Astrocyte (in vitro differentiated cells and primary cell): Measurements from ENCODE around the gene C18orf63. TPM values are rescaled to one million over a fixed set of nuclear protein-coding genes. Genes with fewer than 3 reads are reported as not detected.

Source experiments
- DNase-seq: peaks from one replicate; pipeline ENCODE4 v3.0.0-alpha.2; 2010; ENCODE audit warnings: low read depth
- FAIRE-seq: peaks from 2 replicates; lab custom pipeline; 2011; peaks lifted over from hg19 to GRCh38; lab: Jason Lieb, UNC
- H2AFZ ChIP-seq: 2 replicates; pipeline ENCODE4 v1.6.0; 2012; ENCODE audit warnings: low read depth, low read length, inconsistent platforms
- H3K27ac ChIP-seq: 2 replicates; pipeline ENCODE4 v1.5.1; 2011; ENCODE audit warnings: low read depth, low read length, inconsistent platforms
- H3K27me3 ChIP-seq: 2 replicates; pipeline ENCODE4 v1.6.0; 2011; ENCODE audit warnings: low read length, inconsistent platforms; ENCODE audit not compliant: insufficient read depth
- H3K36me3 ChIP-seq: 2 replicates; pipeline ENCODE4 v1.5.1; 2011; ENCODE audit warnings: low read length, inconsistent platforms; ENCODE audit not compliant: insufficient read depth
- H3K4me1 ChIP-seq: 2 replicates; pipeline ENCODE4 v1.5.1; 2011; ENCODE audit warnings: low read length, inconsistent platforms; ENCODE audit not compliant: insufficient read depth
- H3K4me2 ChIP-seq: 2 replicates; pipeline ENCODE4 v1.6.0; 2012; ENCODE audit warnings: low read length, inconsistent platforms
- H3K4me3 ChIP-seq: 2 replicates; pipeline ENCODE4 v1.5.1; 2011; ENCODE audit warnings: low read depth, mild to moderate bottlenecking, low read length, inconsistent platforms; ENCODE audit not compliant: insufficient read depth
- H3K79me2 ChIP-seq: 2 replicates; pipeline ENCODE4 v1.6.0; 2012; ENCODE audit warnings: mild to moderate bottlenecking, low read length, inconsistent platforms; ENCODE audit not compliant: insufficient read depth
- H3K9ac ChIP-seq: 2 replicates; pipeline ENCODE4 v1.6.0; 2012; ENCODE audit warnings: mild to moderate bottlenecking, low read length, inconsistent platforms
- H3K9me3 ChIP-seq: 2 replicates; pipeline ENCODE4 v1.5.1; 2012; ENCODE audit warnings: low read depth, mild to moderate bottlenecking, low read length, inconsistent platforms; ENCODE audit not compliant: insufficient read depth
- H4K20me1 ChIP-seq: 2 replicates; pipeline ENCODE4 v1.6.0; 2012; ENCODE audit warnings: low read length, inconsistent platforms; ENCODE audit not compliant: insufficient read depth
- H3K27ac Mint-ChIP-seq: one replicate; pipeline ENCODE4 v1.8.0; 2021; ENCODE audit warnings: mild to moderate bottlenecking, mixed read lengths; ENCODE audit not compliant: unreplicated experiment
- H3K27me3 Mint-ChIP-seq: one replicate; pipeline ENCODE4 v1.8.0; 2021; ENCODE audit warnings: low read depth, mixed read lengths; ENCODE audit not compliant: unreplicated experiment
- H3K36me3 Mint-ChIP-seq: one replicate; pipeline ENCODE4 v1.8.0; 2021; ENCODE audit warnings: low read depth, mixed read lengths; ENCODE audit not compliant: unreplicated experiment
- H3K4me1 Mint-ChIP-seq: one replicate; pipeline ENCODE4 v1.8.0; 2021; ENCODE audit warnings: low read depth, mixed read lengths; ENCODE audit not compliant: unreplicated experiment
- H3K4me3 Mint-ChIP-seq: one replicate; pipeline ENCODE4 v1.8.0; 2021; ENCODE audit warnings: mild to moderate bottlenecking, moderate library complexity, mixed read lengths; ENCODE audit not compliant: unreplicated experiment
- H3K9me3 Mint-ChIP-seq: one replicate; pipeline ENCODE4 v1.8.0; 2021; ENCODE audit warnings: mild to moderate bottlenecking, mixed read lengths; ENCODE audit not compliant: unreplicated experiment
- CTCF ChIP-seq: IDR thresholded peaks from 2 replicates; pipeline ENCODE4 v1.5.1; 2011; ENCODE audit warnings: low read depth, mild to moderate bottlenecking, inconsistent platforms, low read length, moderate library complexity; ENCODE audit not compliant: insufficient read depth
- EZH2 ChIP-seq: IDR thresholded peaks from 2 replicates; pipeline ENCODE4 v1.6.1; 2012; ENCODE audit warnings: mild to moderate bottlenecking, low read length, inconsistent platforms; ENCODE audit not compliant: insufficient read depth
- total RNA-seq: library from RNA; stranded (reverse); gene quantifications from 2 replicates; pipeline ENCODE4 v1.2.1, GENCODE V29; 2021

Gene C18orf63
- total RNA-seq, 1 donor from 2014 or later = not detected

GRCh38 chr18:74373428-74373827 lies 57.8 kb downstream of the C18orf63 start:
- H3K79me2 ChIP-seq = no peaks in the 10 kb centered on the region
- no peak overlapping the region for H2AFZ ChIP-seq
- H3K27ac ChIP-seq = no peak overlapping the region
- no peaks in the 10 kb centered on the region for H4K20me1 ChIP-seq
- Mint-ChIP-seq H3K27me3 (peaks cover 8% of the 10 kb centered on the region), H3K4me3 (no peak overlapping the region), H3K27ac (no peak overlapping the region), H3K36me3 (no peaks in the 10 kb centered on the region), H3K4me1 (no peaks in the 10 kb centered on the region), H3K9me3 (no peaks in the 10 kb centered on the region)
- H3K4me2 ChIP-seq = no peak overlapping the region
- H3K27me3 ChIP-seq = peaks cover 3% of the 10 kb centered on the region
- no peak for DNase-seq
- H3K9ac ChIP-seq = no peak overlapping the region
- H3K9me3 ChIP-seq = no peaks in the 10 kb centered on the region
- no peak for FAIRE-seq
- H3K36me3 ChIP-seq = no peaks in the 10 kb centered on the region
- H3K4me1 ChIP-seq = no peaks in the 10 kb centered on the region
- H3K4me3 ChIP-seq = no peak overlapping the region
- no peak for TF ChIP-seq CTCF
- TF ChIP-seq EZH2 = no peak

GRCh38 chr18:74375999-74376398 lies 60.4 kb downstream of the C18orf63 start:
- no peak for TF ChIP-seq CTCF
- TF ChIP-seq EZH2 = no peak
- H3K4me1 ChIP-seq = no peaks in the 10 kb centered on the region
- H2AFZ ChIP-seq = no peak overlapping the region
- no peaks in the 10 kb centered on the region for H3K27me3 ChIP-seq
- no peaks in the 10 kb centered on the region for H3K79me2 ChIP-seq
- H4K20me1 ChIP-seq = no peaks in the 10 kb centered on the region
- no peaks in the 10 kb centered on the region for H3K9me3 ChIP-seq
- Mint-ChIP-seq H3K4me1 (no peaks in the 10 kb centered on the region), H3K9me3 (no peaks in the 10 kb centered on the region), H3K36me3 (no peaks in the 10 kb centered on the region), H3K27me3 (peaks cover 3% of the 10 kb centered on the region), H3K27ac (no peak overlapping the region), H3K4me3 (peak overlapping the region; percentile 9)
- H3K4me3 ChIP-seq = no peak overlapping the region
- DNase-seq (no peak), FAIRE-seq (no peak)
- H3K9ac ChIP-seq = no peak overlapping the region
- no peak overlapping the region for H3K27ac ChIP-seq
- H3K36me3 ChIP-seq = no peaks in the 10 kb centered on the region
- no peak overlapping the region for H3K4me2 ChIP-seq

DNA sequence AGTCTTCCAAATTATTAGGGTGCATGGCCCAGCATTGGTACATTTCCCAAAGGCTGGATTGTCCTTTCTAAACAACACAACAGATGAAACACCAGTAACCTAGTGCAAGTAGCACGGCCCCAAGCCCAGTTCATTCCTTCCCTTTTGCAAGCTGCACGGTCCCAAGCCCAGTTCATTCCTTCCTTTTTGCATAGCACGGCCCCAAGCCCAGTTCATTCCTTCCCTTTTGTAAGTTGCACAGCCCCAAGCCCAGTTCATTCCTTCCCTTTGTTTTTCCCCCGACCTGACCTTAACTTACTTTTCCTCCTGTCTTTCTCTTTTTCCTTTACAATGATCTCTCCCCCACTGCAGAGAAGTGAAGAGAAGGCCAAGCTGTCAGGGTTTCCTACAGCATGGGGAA lies 60.9 kb downstream of the C18orf63 start:
- H3K4me3 Mint-ChIP-seq = no peak overlapping the region
- H3K36me3 Mint-ChIP-seq = no peaks in the 10 kb centered on the region
- no peaks in the 10 kb centered on the region for H3K27me3 Mint-ChIP-seq
- Histone ChIP-seq H3K9ac (no peak overlapping the region), H2AFZ (no peak overlapping the region), H3K4me3 (no peak overlapping the region), H3K27ac (no peak overlapping the region), H3K27me3 (no peaks in the 10 kb centered on the region), H4K20me1 (no peaks in the 10 kb centered on the region), H3K4me2 (no peak overlapping the region), H3K36me3 (no peaks in the 10 kb centered on the region), H3K9me3 (no peaks in the 10 kb centered on the region), H3K79me2 (no peaks in the 10 kb centered on the region), H3K4me1 (no peaks in the 10 kb centered on the region)
- no peak overlapping the region for H3K27ac Mint-ChIP-seq
- DNase-seq (no peak), FAIRE-seq (no peak)
- H3K4me1 Mint-ChIP-seq = no peaks in the 10 kb centered on the region
- TF ChIP-seq EZH2 = no peak
- TF ChIP-seq CTCF = no peak
- no peaks in the 10 kb centered on the region for H3K9me3 Mint-ChIP-seq
